ENCODE data around the gene VAT1L.

GRCh38 chr16:77780378-77780837 lies 8.0 kb upstream of the VAT1L start:
- TF ChIP-seq CTCF (IDR thresholded peaks at IDR 0.05) = no peak
- TF ChIP-seq POLR2A (IDR thresholded peaks at IDR 0.05) = no peak

All from right lobe of liver (tissue), 4 donors.